Hematopoietic multipotent progenitor cell treated with erythropoietin and hydrocortisone succinate and interleukin-3 and kit ligand, for 15 days (in vitro differentiated cells): ENCODE measurements around the gene SKI.
"Not testable (repeated sequence)": the region's sequence is repeated elsewhere in the genome, so short reads cannot be mapped to it uniquely, and the experiment has no call there.

Experiments used
- DNase-seq: peaks from one replicate; pipeline ENCODE4 v3.0.0-alpha.2; 2015; ENCODE audit warnings: low spot score

SKI gene

GRCh38 chr1:2320760-2321667, 92.9 kb downstream of the SKI start:
- DNase-seq = no peak

- DNase-seq = no peak
Measured at GRCh38 chr1:2322065-2322571, 94.0 kb downstream of the SKI start.

GRCh38 chr1:2322581-2323211, 94.6 kb downstream of the SKI start:
- no peak for DNase-seq

DNA sequence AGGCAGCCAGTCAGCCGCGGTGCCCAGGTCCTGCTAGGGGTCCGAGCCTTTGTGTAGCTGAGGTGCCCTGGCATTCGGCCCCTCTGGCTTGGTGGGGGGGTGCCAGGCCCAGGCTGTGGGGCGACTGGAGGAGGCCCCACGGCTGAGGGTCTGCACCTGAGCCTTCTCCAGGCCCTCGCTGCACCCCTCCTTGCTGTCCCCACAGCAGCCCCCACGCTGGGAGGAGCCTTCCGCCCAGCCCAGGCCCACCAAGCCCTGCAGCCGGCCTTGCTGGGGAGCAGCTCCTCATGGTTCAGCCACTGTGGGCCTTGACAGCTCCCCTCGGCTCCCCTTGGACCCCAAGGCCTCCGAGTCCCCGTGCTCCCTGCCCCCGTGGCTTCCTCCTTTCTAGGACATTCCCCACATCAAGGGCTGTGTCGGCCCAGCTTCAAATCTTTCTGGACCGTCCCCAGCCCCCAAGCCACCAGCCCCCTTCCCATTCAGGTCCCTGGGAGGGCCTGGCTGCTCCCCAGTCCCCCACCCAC, 95.4 kb downstream of the SKI start:
- DNase-seq = no peak

DNA sequence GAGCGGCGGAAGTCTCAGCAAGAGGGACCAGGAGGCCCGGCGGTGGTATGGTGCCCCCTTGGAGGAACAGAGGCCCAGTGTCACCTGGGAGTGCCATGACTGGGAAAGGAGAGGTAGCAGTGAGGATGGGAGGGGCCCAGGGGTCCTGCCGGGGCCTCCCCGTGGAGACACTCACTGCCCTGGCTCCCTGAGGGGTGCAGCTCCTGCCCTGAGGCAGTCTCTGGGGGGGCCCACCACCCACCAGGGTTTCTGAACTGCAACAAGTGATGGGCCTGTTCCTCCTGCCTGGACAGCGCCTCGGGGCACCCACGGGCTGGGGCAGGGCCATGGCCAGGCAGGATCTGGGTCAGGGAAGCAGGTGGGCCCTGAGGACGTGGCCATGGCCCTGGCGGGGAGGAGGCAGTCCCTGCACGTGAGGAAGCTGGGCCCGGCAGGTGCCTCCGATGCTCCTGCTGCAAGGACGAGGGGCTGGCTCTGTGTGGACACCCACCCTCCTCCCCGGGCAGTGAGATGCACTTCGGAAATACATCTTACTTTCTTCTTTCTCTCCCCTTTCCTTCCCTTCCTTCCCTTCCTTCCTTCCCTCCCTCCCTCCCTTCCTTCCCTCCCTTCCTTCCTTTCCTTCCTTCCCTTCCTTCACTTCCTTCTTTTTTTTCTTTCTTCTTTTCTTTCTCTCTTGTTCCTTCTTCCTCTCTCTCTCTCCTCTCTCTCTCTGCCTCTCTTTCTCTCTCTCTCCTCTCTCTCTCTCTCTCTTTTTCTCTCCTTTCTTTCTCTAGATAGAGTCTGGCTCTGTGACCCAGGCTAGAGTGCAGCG, 96.6 kb downstream of the SKI start:
- no peak for DNase-seq

- DNase-seq = no peak
Measured at GRCh38 chr1:2326524-2326923, 98.4 kb downstream of the SKI start.

GRCh38 chr1:2327162-2327561, 99.0 kb downstream of the SKI start:
- not testable (repeated sequence) for DNase-seq

DNA sequence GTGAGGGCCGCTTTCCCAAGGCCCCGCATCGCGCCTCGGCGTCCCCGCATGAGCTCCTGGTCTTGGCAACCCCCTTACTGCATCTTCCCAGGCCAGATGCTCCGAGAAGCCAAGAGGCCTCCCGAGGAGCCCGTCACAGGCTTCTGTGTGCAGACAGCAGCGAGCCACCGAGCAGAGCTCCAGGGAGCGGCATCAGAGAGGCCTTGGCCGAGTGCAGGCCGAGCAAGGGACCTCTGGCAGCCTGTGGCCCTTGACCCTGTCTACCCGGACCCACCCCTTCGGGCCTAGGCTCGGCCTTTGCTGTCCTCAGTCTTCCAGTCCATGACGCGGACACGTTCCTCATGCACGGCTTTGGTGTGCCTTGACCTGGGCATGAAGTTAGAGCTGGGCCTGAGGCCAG, 99.7 kb downstream of the SKI start:
- no peak for DNase-seq

- no peak for DNase-seq
Measured at GRCh38 chr1:2328676-2329455, 100.7 kb downstream of the SKI start.

DNA sequence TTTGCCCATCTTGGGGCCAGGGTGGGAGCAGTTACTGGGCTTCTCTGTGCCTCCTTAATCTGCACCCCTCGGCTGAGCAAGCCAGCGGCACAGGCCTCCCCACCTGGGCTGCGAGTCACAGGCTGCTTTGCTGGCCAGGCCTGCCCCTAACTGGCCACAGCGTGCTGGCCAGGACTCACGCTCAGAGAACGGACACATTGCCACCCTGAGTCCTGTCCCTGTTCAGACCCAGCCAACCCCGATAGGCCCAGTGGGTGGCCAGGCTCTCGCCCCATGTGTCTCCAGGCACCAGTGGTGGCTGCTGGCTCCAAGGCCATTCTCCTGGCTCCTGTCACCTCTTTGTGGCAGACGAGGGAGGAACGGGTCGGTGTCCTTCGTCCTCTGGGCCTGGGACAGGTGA, 101.9 kb downstream of the SKI start:
- no peak for DNase-seq

- no peak for DNase-seq
Measured at GRCh38 chr1:2330519-2331199, 102.5 kb downstream of the SKI start.

- no peak for DNase-seq
Measured at GRCh38 chr1:2331200-2331544, 103.1 kb downstream of the SKI start.

- DNase-seq = not testable (repeated sequence)
Measured at GRCh38 chr1:2331580-2331979, 103.5 kb downstream of the SKI start.

DNA sequence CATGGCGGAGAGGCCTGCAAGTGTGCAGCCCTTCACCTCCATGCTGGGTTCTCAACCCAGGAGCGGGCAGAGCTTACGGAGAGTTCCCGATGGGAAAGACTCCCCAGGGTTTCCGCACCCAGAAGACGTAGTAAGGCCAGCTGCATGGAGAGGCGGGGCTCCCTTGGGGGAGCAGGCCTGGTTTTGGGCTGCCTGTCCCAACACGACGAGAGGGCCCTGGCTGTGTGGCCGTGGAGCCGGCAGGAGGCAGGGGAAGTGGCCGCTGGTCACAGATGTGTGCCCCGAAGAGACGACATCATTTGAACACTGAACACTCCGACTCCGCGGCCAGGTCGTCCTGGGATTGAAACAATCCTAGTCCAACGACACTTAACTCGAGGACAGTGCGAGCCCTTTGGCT, 106.2 kb downstream of the SKI start:
- DNase-seq = no peak

DNA sequence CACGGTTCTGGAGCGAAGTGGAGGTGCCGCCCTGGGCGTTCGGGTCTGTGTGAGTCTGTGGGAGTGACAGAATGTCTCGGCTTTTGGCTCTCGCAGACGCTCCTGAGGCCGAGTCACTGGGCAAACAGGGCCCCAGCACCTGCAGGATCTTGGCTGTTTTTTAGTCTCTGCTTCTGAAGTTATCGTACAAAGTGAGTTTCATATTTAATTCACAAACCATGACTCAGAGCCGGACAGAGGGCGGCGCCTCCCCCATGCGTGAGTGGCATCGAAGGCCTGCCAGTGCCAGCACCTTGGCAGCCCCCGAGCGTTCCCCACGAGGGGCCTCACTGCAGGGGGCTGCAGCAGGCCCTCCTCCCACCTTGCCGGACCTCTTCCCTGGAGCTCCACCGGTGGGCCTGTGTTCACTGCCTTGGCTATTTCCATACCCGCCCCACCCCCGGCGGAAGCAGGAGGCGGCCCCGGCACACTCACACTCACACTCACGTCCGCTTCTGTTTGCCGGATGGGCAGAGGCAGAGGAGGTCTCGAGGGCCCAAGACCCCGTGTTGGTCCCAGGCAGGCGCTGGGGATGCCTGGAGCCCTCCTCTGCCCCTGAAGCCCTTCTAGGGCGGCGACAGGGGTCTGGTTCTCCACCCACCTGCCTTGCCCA, 106.9 kb downstream of the SKI start:
- no peak for DNase-seq

GRCh38 chr1:2335721-2336455, 107.8 kb downstream of the SKI start:
- no peak for DNase-seq

- no peak for DNase-seq
Measured at GRCh38 chr1:2336499-2336898, 108.4 kb downstream of the SKI start.

GRCh38 chr1:2337081-2337480, 109.0 kb downstream of the SKI start:
- DNase-seq = no peak

DNA sequence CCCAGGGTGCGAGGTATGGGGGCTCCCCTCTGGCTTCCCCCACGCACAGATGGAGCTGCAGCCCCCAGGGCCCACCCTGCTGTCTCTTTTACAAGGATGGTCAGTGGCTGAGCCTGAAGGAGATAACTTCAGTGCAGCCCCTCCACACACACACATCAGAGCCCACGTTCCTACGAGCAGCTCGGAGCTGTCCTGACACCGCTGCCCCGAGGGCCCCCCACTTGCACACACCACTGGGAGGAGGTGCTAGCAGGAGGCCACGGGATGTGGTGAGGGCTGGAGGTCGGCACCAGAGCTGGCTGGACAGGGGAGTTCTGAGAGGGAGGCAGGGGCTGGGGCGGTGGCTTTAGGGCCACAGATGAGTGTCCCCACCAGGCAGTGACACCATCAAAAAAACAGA, 109.4 kb downstream of the SKI start:
- DNase-seq = no peak
